ENCODE results near the gene BICDL2.

DNA sequence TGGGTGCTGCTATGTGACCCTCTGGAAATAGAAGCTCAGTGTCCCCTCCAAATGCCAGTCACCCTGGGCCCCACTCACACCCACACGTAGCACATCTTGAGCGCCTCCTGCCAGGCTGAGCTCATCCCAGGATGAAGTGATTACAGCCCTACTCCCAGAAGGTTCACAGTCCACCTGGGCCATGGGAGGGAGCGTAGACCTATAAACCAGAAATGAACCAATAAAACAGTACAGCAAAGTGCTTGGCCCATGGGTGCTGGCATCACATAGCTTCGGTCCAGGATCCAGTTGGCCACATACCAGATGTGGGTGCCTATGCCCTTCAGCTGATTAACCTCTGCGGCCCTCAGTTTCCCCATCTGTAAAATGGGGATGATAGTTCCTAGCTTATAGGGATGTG, 2.2 kb upstream of the BICDL2 start:
- no peak for TF ChIP-seq POLR2A (IDR thresholded peaks at IDR 0.05)
- TF ChIP-seq, protein P1, sequence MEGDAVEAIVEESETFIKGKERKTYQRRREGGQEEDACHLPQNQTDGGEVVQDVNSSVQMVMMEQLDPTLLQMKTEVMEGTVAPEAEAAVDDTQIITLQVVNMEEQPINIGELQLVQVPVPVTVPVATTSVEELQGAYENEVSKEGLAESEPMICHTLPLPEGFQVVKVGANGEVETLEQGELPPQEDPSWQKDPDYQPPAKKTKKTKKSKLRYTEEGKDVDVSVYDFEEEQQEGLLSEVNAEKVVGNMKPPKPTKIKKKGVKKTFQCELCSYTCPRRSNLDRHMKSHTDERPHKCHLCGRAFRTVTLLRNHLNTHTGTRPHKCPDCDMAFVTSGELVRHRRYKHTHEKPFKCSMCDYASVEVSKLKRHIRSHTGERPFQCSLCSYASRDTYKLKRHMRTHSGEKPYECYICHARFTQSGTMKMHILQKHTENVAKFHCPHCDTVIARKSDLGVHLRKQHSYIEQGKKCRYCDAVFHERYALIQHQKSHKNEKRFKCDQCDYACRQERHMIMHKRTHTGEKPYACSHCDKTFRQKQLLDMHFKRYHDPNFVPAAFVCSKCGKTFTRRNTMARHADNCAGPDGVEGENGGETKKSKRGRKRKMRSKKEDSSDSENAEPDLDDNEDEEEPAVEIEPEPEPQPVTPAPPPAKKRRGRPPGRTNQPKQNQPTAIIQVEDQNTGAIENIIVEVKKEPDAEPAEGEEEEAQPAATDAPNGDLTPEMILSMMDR (IDR thresholded peaks at IDR 0.05) = no peak
- TF ChIP-seq EP300 (IDR thresholded peaks at IDR 0.05) = no peak
